Ovary (tissue), 3 donors: ENCODE results near the gene HEPACAM.

Experiments used
- EP300 ChIP-seq: sonication (generic); formaldehyde crosslinking; IDR thresholded peaks from one replicate; pipeline ENCODE4 v1.6.1; 2017; ENCODE audit warnings: antibody characterized with exemption
- POLR2A ChIP-seq: fragments of 450-650 bp; IDR thresholded peaks from one replicate; pipeline ENCODE4 v1.6.1; 2017; ENCODE audit warnings: antibody characterized with exemption, mild to moderate bottlenecking, moderate library complexity
- TF ChIP-seq, protein P1 (sequence below), 3 donors: fragments of 450-650 bp in 2 of 3; fragments of 200-600 bp in 1 of 3; IDR thresholded peaks; one replicate each; pipeline versions ENCODE4 v1.5.1 to v1.8.0; 2016 to 2022; ENCODE audit warnings: antibody characterized with exemption in 3 of 3, mild to moderate bottlenecking in 1 of 3
- donor health status: DM: no; HTN: no; CAD: no.

DNA sequence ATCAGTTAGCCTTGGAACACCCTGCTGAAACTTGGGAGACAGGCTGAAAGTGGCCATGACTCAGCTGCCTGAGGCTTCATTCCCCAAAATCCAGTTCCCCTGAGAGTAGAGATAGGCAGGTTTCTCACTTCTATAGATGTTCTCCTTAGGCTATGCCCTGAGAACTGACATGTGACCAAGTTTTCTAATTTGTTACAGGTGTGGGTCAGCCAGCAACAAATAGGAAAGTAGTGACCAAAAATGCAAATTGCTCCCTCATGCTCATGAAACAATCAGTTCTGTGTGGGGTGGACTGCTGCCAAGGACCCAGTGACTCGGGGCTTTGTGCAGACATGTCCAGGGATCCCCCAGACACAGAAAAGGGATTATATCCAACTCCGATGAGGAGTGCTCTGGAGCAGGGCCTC, 10.9 kb upstream of the HEPACAM start:
- TF ChIP-seq, protein P1, sequence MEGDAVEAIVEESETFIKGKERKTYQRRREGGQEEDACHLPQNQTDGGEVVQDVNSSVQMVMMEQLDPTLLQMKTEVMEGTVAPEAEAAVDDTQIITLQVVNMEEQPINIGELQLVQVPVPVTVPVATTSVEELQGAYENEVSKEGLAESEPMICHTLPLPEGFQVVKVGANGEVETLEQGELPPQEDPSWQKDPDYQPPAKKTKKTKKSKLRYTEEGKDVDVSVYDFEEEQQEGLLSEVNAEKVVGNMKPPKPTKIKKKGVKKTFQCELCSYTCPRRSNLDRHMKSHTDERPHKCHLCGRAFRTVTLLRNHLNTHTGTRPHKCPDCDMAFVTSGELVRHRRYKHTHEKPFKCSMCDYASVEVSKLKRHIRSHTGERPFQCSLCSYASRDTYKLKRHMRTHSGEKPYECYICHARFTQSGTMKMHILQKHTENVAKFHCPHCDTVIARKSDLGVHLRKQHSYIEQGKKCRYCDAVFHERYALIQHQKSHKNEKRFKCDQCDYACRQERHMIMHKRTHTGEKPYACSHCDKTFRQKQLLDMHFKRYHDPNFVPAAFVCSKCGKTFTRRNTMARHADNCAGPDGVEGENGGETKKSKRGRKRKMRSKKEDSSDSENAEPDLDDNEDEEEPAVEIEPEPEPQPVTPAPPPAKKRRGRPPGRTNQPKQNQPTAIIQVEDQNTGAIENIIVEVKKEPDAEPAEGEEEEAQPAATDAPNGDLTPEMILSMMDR (IDR thresholded peaks at IDR 0.05) = no peak
- no peak for TF ChIP-seq POLR2A
- TF ChIP-seq EP300 = no peak
